GM19025 (cell line): ENCODE measurements around the gene AEBP1.

Experiments
- ATAC-seq: cut with Tn5 transposase; IDR thresholded peaks from one replicate; pipeline ENCODE4 v1.9.1; 2021; ENCODE audit warnings: mild to moderate bottlenecking, low read depth, moderate library complexity; ENCODE audit not compliant: unreplicated experiment

AEBP1 gene

GRCh38 chr7:44083796-44084195 is 20.3 kb upstream of the AEBP1 start:
- ATAC-seq = no peak

- ATAC-seq = no peak
Measured at GRCh38 chr7:44084701-44085100, 19.4 kb upstream of the AEBP1 start.

- ATAC-seq = no peak
Measured at GRCh38 chr7:44085546-44085945, 18.6 kb upstream of the AEBP1 start.

DNA sequence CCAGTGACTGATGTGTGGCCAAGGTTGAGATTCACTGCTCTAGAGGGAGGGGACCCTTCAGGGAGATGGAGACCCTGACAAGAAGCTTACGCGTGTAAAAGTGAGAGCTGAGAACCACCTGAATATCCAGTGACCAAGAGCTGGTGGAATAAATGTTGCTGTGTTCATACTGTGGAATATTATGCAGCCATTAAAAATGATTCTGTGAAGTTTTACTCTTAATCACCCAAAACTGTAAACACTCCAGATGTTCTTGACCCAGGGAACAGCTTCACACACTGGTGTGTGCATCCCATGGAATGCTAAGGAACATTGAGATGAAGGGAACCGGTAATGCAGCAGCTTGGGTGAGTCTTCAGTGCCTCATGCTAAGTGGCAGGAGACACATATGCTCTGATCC is 17.5 kb upstream of the AEBP1 start:
- ATAC-seq = no peak

GRCh38 chr7:44087911-44088838 is 16.0 kb upstream of the AEBP1 start:
- no peak for ATAC-seq

DNA sequence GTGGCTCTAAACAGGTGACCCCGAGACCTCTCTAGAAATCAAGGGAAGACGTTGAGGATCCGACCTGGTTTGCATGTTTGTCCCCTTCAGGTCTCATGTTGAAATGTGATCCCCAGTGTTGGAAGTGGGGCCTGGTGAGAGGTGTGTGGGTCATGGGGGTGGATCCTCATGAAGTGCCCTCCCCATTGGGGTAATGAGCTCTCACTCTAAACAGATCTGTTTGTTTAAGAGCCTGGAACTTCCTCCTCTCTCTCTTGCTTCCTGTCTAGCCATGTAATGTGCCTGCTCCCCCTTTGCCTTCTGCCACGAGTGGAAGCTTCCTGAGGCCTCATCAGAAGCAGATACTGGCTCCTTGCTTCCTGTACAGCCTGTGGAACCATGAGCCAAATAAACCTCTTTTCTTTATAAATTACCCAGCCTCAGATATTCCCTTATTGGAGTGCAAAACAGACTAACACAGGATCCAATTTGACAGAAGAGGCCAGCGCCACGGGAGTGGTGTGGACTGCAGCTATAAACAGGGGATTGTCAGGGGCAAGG is 11.0 kb upstream of the AEBP1 start:
- no peak for ATAC-seq

DNA sequence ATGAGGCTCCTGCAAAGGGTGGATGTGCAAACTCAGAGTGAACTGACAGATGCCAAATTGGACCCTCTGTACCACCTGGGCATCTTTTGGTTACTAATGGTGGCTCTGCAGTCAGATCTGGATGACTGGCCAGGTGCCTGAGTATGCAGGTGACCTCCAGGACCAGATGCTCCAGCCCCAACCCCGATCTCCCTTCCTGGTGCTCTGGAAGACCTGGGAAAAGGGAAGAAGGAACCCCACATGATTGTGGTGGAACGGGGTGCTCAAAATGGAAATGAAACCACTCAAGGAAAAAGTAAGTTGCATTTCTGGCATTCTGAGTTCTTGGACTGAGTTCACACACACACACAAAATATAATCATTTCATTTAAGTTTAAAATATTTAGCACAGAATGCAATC is 9.8 kb upstream of the AEBP1 start:
- no peak for ATAC-seq

DNA sequence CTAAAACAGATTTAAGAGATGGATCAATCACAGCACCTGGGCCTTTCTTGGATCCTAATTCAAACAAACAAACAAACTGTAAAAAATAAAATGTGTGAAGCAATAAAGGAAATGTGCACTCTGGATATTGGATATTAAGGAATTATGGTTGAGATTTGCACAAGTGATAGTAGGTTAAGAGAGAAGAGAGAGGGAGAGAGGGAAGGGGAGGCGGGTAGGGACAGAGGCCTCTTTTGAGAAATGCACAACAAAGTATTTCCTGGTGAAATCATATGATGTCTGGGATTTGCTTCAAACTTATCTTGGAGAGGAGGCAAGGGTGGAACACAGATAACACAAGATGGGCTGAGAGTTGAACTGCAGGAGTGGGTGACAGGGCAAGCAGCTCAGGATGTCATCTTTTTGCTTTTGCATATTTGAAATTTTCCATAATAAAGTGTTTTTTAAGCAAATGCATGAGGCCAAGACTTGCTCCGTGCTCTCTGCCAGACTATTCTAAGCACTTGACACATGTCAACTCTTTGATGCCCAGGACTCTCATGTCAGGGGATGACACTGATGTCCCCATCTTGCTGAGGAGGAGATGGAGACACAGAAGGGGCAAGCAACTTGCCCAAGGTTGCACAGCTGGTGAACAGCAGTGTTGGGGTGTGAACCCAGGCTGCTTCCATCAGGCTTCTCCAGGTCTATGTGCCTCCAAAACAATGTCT is 9.1 kb upstream of the AEBP1 start:
- ATAC-seq = no peak

GRCh38 chr7:44095781-44096180 is 8.4 kb upstream of the AEBP1 start:
- no peak for ATAC-seq

GRCh38 chr7:44096326-44096881 is 7.7 kb upstream of the AEBP1 start:
- no peak for ATAC-seq

DNA sequence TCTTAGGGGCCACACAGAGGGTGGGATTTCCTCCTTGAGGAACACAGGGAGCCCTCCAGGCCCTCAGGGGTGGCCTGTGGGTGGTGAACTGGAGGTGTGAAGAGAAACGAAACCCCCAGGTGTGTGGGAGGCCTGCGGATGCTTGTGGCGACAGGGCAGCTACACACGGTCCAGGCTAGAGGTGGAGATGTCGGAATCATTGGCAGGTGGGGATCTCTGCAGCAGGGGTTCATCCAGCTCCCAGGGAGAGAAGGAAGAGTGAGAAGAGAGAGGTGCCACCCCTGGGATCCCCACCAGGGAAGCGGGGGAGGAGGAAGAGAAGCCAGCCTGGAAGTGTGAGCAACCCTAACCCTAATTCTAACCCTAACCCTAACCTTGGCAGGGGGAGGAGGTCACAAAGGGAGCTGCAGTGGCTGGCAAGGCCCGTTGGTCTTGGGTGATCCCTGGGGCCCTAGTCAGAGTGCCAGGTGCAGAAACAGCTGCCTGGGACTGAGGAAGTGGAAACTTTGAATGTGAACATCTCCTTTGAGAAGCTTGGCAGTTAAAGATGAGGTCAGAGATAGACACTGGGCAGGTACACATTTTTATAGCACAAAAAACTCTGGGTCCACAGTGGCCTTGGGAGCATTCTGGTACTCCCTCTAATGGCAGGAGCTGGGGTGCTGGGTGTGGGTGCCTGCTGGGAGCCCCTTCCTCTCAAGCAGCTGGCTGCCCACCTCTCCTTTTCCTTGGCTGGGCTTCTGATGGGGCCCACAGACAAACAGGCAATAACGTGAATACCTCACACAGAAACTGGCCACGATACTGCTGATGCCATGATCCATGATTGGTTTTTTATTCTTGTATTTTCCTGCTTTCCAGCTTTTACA is 6.8 kb upstream of the AEBP1 start:
- no peak for ATAC-seq

- no peak for ATAC-seq
Measured at GRCh38 chr7:44098092-44099068, 5.8 kb upstream of the AEBP1 start.

DNA sequence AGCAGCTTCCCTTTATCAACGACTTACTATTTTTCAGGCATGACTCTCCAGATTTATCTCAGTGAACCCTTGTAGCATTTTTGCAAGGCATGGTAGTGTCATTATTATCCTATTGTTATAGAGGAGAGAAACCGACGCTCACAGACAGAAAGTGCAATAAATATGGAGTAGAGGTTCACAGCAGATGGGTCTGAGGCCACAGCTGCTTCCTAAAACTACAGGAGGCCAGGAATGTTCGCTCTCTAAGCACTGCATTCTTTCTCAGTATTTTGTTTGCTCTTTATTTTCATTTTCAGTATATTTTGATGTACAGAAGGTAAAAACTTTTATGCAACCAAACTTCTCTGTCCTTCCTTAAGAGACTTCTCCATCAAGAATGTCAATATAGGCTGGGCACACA is 4.5 kb upstream of the AEBP1 start:
- ATAC-seq = no peak

- ATAC-seq = no peak
Measured at GRCh38 chr7:44100458-44101302, 3.5 kb upstream of the AEBP1 start.

- ATAC-seq = no peak
Measured at GRCh38 chr7:44101303-44101965, 2.7 kb upstream of the AEBP1 start.

DNA sequence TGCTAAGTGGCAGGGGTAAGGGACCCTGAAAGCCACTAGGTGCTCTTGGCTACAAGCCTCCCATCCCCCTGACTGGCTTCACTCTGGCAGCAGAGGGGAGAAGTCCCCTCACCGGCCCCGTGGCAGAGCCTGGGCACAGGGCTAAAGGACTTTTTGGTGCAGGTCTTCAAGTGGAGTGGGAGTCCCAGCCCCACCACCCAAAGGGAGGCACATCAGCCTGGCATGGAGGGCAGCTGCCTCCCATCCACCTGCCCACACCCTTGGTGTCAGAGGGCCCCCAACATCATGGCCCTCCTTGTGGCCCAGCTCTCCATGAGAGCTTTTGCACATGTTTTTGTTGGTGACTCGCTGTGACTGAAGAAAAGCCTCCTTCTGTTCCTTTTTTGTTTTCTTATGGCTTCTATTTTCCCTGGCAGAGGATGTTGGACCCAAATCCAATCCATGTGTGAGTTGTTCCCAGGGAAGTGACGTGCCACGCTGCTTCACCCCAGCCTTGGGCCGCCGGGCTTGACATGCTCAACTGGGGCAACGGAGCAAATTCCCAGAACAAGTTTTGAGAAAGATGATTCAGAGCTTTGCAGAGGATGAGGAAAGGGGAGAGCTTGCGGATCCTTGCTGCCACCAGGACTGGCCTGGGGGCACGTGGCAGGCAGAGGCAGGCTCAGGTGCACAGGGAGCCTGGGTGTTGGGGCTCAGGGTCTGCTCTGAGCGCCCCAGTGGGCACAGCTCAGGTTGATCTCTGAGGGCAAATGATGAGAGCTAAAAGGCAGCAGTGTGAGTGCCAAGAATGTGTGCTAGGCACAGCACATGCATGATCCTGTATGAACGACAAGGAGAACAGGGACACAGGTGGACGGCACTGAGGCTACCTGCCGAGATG is 1.9 kb upstream of the AEBP1 start:
- ATAC-seq = no peak
